Spinal cord (tissue), 10 donors: ENCODE results near the gene OR2V1. TPM values are rescaled to one million over a fixed set of nuclear protein-coding genes. Genes with fewer than 3 reads are reported as not detected.
"Not testable (repeated sequence)": the region's sequence is repeated elsewhere in the genome, so short reads cannot be mapped to it uniquely, and the experiment has no call there.

Source experiments
- DNase-seq, 6 donors: peaks; one replicate each; pipeline versions ENCODE4 v3.0.0 to v3.0.0-alpha.2; 2013 to 2015; ENCODE audit warnings: low spot score in 6 of 6, low read depth in 4 of 6
- H3K27ac ChIP-seq: one replicate; pipeline ENCODE4 v1.5.1; 2013; ENCODE audit warnings: low read depth, low read length, control low read depth
- H3K27me3 ChIP-seq: one replicate; pipeline ENCODE4 v1.6.1; 2013; ENCODE audit warnings: low read length; ENCODE audit not compliant: control insufficient read depth, insufficient read depth
- H3K36me3 ChIP-seq: one replicate; pipeline ENCODE4 v1.6.1; 2013; ENCODE audit warnings: low read length; ENCODE audit not compliant: control insufficient read depth, insufficient read depth
- H3K4me1 ChIP-seq: one replicate; pipeline ENCODE4 v1.6.1; 2013; ENCODE audit warnings: low read length; ENCODE audit not compliant: control insufficient read depth, insufficient read depth
- H3K4me3 ChIP-seq: one replicate; pipeline ENCODE4 v1.5.1; 2013; ENCODE audit warnings: low read depth, low read length, control low read depth
- H3K9me3 ChIP-seq: one replicate; pipeline ENCODE4 v1.6.1; 2013; ENCODE audit warnings: low read length; ENCODE audit not compliant: control insufficient read depth, insufficient read depth
- WGBS: methylation state at CpG from one replicate; pipeline ENCODE4 v1.1.5; 2013; ENCODE audit warnings: missing lambda C conversion rate; ENCODE audit not compliant: insufficient coverage; 5-methylcytosine and 5-hydroxymethylcytosine counted together
- polyA plus RNA-seq, 2 donors: library from polyadenylated mRNA; unstranded; fragments of 120-200 nt; gene quantifications; one replicate each; pipeline ENCODE4 v1.2.1, GENCODE V29; 2013; ENCODE audit not compliant: insufficient read length in 2 of 2
- total RNA-seq, 2 donors: library from RNA; depleted of rRNA in 1 of 2; stranded (reverse); fragments of 120-200 nt in 1 of 2; fragments of >200 nt in 1 of 2; gene quantifications; one replicate each; pipeline versions ENCODE4 v1.2.3 to v1.2.4, GENCODE V29; 2013 to 2014
- donor health status: healthy.

OR2V1 gene
- total and polyA plus RNA-seq, 4 donors: not detected

DNA sequence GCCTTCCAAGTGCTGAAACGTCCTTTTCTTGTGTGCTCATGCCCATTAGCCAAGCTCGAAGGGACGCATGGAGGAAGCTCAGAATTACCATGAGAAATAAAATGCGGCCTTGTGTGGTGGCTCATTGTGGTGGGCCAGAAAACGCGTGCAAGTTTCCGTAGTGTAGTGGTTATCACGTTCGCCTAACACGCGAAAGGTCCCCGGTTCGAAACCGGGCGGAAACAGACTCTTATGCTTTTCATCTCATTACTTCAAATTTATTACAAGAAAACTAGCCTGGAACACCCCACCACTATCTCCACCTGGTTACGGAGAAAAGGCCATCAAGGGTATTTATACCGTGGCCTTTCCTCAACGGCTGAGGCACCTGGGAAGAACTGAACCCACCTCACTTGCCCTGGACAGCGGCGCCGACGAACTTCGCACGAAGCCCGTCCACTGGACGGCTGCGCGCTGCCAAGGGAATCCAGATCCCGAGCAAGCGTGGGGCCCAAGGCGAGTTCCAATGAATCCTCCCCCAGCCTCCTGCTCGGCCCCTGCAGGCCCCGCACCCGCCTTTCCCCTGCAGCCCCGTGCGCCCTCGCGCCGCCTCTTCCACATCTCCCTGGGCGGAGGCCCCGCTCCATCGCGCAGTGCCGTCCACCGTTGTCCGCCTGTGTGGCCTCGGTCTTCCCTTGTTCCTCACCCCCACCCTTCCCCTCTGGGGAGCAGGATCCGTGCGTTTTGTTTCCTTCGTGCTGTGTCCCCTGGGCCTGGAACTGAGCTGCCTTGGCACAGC, 38.7 kb upstream of the OR2V1 start:
- DNase-seq: peak in 2 of 6 donors; percentile 67 to 75
- H3K36me3 ChIP-seq, H3K9me3 ChIP-seq, H3K4me3 ChIP-seq, H3K27ac ChIP-seq: not testable (repeated sequence)
- Histone ChIP-seq H3K27me3 (peaks cover 91% of the 10 kb centered on the region), H3K4me1 (peaks cover 22% of the 10 kb centered on the region)
- WGBS: under 1% methylated on average over 45 of the region's 50 CpGs

DNA sequence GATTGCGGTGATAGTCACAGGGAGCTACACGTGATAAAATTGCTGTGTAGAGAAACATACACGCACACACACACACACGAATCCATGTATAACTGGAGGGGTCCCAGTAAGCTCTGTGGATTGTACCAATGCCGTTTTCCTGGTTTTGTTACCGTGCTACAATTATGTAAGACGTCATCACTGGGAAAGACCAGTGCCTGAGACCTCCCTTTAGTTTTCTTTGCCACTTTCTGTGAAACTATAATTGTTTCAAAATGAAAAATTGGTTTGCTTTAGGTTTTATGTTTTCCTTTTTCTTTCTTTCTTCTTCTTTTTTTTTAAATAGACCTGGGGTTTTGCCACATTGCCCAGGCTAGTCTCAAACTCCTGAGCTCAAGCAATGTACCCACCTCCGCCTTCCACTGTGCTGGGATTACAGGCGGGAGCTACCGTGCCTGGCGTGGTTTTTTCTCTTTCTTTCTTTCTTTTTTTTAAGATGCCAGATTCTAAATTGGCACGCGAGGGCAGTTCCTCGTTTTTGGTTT, 37.7 kb upstream of the OR2V1 start:
- peaks cover 89% of the 10 kb centered on the region for H3K27me3 ChIP-seq
- H3K27ac ChIP-seq: no peak overlapping the region
- no peak for DNase-seq
- WGBS: 27% methylated on average over 4 of the region's 14 CpGs
- H3K9me3 ChIP-seq: no peaks in the 10 kb centered on the region
- no peaks in the 10 kb centered on the region for H3K36me3 ChIP-seq
- peaks cover 22% of the 10 kb centered on the region for H3K4me1 ChIP-seq
- no peak overlapping the region for H3K4me3 ChIP-seq

DNA sequence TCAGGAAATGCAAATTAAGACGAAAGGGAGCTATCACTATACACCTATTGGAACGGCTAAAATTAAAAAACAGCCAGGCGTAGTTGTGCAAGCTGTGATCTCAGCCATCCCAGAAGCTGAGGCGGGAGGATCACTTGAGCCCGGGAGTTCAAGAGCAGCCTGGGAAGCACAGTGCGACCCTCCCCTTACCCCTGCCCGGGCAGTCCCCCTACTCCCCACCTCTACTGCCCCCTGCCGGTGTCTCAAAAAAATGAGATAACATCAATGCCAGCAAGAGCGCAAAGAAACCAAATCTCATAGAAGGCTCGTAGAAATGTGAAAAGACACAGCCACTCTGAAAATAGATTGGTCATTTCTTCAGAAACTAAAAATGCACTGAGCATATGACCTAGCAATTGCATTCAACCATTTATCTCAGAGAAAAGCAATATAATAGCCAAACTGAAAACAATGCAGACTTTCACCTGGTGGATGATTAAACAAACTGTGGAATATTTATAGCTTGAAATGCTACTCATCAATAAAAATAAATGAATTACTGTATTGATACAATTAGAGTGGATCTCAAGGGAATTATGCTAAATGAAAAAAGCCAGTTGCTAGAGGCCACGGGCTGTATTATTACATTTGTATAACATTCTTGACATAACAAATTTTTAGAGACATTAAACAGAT, 37.0 kb upstream of the OR2V1 start:
- Histone ChIP-seq H3K27ac (no peak overlapping the region), H3K36me3 (no peaks in the 10 kb centered on the region), H3K27me3 (peaks cover 88% of the 10 kb centered on the region), H3K9me3 (no peaks in the 10 kb centered on the region), H3K4me3 (no peak overlapping the region), H3K4me1 (peaks cover 16% of the 10 kb centered on the region)
- DNase-seq: peak in 1 of 6 donors; percentile 42
- 22% methylated on average over 7 of the region's 11 CpGs for WGBS

DNA sequence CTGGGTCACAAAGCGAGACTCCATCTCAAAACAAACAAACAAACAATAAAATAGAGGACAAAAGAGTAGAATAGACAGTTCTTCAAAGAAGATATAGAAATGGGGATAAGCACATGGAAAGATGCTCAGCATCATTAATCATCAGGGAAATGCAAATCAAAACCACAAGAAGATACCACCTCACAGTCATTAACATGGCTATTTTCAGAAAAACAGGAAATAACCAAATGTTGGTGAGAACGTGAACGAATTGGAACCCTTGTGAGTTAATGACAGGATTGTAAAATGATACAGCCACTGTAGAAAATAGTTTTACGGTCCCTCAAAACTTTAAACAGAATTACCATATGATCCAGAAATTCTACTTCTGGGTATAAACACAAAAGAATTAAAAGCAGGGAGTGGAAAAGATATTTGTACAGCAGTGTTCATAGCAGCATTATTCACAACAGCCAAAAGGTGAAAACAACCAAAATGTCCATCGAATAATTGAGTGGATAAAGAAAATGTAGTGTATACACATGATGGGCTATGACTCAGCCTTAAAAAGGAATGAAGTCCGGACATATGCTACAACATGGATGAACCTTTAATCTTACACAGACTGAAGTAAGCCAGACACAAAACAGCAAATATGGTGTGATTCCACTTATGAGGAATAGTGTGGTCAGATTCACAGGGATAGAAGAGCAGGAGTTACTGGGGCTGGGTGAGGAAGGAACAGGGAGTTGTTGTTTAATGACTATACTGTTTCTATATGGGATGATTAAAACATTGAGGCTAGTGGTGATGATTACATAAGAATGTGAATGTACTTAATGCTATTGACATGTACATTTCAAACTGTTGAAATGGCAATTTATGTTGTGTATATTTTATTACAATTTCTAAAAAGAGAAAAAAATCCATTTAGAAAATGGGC, 36.1 kb upstream of the OR2V1 start:
- no CpG with 5 or more reads among the region's 6 CpGs for WGBS
- no peak overlapping the region for H3K27ac ChIP-seq
- no peaks in the 10 kb centered on the region for H3K9me3 ChIP-seq
- no peaks in the 10 kb centered on the region for H3K36me3 ChIP-seq
- peaks cover 16% of the 10 kb centered on the region for H3K4me1 ChIP-seq
- H3K4me3 ChIP-seq: no peak overlapping the region
- H3K27me3 ChIP-seq: peaks cover 86% of the 10 kb centered on the region
- no peak for DNase-seq

DNA sequence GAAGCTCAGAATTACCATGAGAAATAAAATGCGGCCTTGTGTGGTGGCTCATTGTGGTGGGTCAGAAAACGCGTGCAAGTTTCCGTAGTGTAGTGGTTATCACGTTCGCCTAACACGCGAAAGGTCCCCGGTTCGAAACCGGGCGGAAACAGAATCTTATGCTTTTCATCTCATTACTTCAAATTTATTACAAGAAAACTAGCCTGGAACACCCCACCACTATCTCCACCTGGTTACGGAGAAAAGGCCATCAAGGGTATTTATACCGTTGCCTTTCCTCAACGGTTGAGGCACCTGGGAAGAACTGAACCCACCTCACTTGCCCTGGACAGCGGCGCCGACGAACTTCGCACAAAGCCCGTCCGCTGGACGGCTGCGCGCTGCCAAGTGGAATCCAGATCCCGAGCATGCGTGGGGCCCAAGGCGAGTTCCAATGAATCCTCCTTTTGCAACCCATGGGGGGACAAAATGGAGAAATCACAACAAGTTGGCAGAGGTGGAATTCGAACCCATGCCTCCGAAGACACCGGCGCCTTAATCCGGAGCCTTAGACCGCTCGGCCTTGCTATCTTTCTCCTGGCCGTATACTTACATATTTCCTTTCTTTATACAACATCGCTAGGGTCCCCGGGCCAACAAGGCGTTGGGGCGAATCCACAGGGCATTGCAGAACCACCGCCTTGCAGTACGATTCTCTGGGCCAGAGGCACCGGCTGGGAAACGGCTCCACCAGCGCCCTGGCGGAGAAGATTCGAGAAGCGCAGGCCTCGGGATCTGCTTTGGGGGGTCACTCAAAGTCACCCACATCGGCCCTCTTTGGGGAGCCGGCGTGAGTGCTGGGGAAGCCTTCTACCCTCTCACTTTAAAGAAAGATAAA, 33.3 kb upstream of the OR2V1 start:
- H3K4me1 ChIP-seq: peaks cover 26% of the 10 kb centered on the region
- no peak for DNase-seq
- H3K36me3 ChIP-seq: no peaks in the 10 kb centered on the region
- no peaks in the 10 kb centered on the region for H3K9me3 ChIP-seq
- H3K27me3 ChIP-seq: peaks cover 60% of the 10 kb centered on the region
- no peak overlapping the region for H3K27ac ChIP-seq
- WGBS: 8% methylated on average over 40 of the region's 52 CpGs
- no peak overlapping the region for H3K4me3 ChIP-seq

DNA sequence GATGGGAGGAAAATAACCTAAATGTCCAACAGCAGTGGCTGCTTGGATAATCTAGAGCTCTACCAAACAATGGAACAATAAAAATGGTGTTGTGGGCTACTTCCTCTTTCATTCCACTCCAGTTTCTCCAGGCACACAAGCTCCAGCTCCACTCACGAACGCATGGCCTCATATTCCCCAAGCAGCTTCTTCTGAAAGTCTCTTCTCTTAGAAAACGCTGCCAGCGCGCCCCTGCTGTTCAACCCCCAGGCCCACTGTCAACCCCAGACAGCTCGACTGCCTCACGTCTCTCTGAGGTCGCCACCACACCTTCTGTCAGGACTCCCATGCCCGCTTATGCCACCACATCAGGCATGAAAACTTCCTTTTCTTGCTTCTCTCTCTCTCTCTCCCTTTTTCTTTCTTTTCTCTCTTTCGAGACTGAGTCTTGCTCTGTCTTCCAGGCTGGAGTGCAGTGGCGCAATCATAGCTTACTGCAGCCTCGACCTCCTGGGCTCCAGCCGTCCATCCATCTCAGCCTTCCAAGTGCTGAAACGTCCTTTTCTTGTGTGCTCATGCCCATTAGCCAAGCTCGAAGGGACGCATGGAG, 32.6 kb upstream of the OR2V1 start:
- WGBS: 30% methylated on average over 12 of the region's 16 CpGs

DNA sequence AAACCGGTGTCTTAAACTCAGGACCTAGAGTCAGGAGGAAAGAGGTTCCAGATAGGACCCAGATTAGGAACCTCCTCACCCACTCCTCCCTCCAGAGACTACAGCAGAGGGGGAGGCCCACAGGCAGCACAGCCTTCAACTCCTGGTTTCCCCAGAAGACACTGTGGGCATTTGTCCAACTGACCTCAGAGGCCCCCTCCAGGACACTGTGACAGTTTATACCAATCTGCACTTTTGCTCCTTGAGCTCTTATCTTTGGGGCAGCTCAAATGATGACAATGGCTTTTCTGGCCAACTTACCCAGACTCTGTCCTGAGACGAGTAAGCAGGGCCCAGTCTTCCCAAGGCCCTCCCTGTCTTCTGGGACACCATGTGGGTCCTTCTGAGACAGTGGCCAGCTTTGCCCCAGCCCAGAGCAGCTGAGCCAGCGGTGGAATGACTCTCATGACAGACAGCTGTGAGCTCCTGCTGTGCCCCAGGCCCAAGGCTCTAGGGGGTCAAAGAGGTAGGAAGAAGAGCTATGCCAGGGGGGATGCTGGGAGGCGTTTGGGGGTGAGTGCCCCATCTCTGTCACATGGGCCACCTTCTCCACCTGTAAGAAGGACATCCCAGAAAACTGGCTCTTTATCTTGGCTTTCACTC, 30.7 kb upstream of the OR2V1 start:
- 76% methylated on average over 1 of the region's 4 CpGs for WGBS
- Histone ChIP-seq H3K27ac (peak overlapping the region; percentile 25), H3K9me3 (no peaks in the 10 kb centered on the region), H3K4me1 (peaks cover 26% of the 10 kb centered on the region), H3K27me3 (peaks cover 36% of the 10 kb centered on the region), H3K36me3 (no peaks in the 10 kb centered on the region), H3K4me3 (peak overlapping the region; percentile 29)
- DNase-seq: no peak

More for the DNA sequence above, 32.6 kb upstream of the OR2V1 start:
- Histone ChIP-seq H3K36me3 (no peaks in the 10 kb centered on the region), H3K27me3 (peaks cover 53% of the 10 kb centered on the region), H3K9me3 (no peaks in the 10 kb centered on the region), H3K4me1 (peaks cover 26% of the 10 kb centered on the region), H3K4me3 (no peak overlapping the region), H3K27ac (no peak overlapping the region)
- no peak for DNase-seq

DNA sequence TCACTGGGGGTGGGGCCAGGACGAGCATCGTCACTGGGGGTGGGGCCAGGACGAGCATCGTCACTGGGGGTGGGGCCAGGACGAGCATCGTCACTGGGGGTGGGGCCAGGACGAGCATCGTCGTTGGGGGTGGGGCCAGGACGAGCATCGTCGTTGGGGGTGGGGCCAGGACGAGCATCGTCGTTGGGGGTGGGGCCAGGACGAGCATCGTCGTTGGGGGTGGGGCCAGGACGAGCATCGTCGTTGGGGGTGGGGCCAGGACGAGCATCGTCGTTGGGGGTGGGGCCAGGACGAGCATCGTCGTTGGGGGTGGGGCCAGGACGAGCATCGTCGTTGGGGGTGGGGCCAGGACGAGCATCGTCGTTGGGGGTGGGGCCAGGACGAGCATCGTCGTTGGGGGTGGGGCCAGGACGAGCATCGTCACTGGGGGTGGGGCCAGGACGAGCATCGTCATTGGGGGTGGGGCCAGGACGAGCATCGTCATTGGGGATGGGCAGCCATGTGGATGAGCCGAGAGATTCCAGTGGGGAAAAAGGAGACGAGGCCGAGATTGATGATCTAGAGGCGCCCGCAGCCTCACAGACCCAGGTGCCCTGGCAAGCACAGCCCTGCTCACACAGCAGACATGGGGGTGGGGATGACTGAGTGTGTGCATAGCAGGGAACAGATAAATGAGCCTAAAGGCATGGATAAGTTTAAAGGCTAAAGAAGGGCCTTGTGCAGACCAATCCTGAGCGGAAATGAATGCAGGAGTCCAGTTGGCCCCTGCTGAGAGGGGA, 30.0 kb upstream of the OR2V1 start:
- not testable (repeated sequence) for H3K36me3 ChIP-seq, H3K9me3 ChIP-seq
- Histone ChIP-seq H3K4me1 (peaks cover 26% of the 10 kb centered on the region), H3K4me3 (peak overlapping the region; percentile 29), H3K27me3 (peaks cover 30% of the 10 kb centered on the region), H3K27ac (peak overlapping the region; percentile 25)
- 3% methylated on average over 12 of the region's 48 CpGs for WGBS
- DNase-seq: peak in 3 of 6 donors; percentile 70 to 95 (median 91)
